ENCODE measurements around the gene DNPEP. TPM values are rescaled to one million over a fixed set of nuclear protein-coding genes. Genes with fewer than 3 reads are reported as not detected.

The DNPEP gene
- total and polyA plus RNA-seq, 2 donors (not counting 3 experiments of a cell fraction or from before 2014, with no cell fraction given) = 40.4 to 77.5 TPM

DNA sequence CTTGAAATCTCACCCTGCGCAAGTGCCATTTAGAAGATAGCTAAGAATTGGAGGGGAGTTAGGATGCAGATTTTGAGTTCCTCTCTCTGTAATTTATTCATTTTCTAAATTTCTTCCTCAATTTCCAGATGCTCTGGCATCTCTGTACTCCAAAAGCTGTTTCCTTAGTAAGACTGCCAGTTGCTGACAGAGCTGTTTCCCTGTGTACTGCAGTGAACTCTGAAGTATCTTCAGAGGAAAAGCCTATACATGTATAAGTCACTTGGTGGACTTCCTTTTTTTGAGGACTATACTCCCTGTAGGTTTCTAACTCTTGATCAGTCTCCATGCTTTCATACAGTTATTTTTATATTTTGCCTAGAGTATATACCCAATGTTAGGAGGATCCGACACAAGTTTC, 53.6 kb downstream of the DNPEP start:
- no peaks in the 10 kb centered on the region for H3K4me1 ChIP-seq (ENCODE audit: control insufficient read depth, extremely low read depth, insufficient read depth, low read length)
- no peaks in the 10 kb centered on the region for H3K36me3 ChIP-seq (ENCODE audit: control insufficient read depth in 2 of 2, extremely low read depth in 1 of 2, insufficient read depth in 2 of 2, low read length in 2 of 2)
- no peak for DNase-seq (ENCODE audit: low read depth, low spot score)
- TF ChIP-seq, protein P1, sequence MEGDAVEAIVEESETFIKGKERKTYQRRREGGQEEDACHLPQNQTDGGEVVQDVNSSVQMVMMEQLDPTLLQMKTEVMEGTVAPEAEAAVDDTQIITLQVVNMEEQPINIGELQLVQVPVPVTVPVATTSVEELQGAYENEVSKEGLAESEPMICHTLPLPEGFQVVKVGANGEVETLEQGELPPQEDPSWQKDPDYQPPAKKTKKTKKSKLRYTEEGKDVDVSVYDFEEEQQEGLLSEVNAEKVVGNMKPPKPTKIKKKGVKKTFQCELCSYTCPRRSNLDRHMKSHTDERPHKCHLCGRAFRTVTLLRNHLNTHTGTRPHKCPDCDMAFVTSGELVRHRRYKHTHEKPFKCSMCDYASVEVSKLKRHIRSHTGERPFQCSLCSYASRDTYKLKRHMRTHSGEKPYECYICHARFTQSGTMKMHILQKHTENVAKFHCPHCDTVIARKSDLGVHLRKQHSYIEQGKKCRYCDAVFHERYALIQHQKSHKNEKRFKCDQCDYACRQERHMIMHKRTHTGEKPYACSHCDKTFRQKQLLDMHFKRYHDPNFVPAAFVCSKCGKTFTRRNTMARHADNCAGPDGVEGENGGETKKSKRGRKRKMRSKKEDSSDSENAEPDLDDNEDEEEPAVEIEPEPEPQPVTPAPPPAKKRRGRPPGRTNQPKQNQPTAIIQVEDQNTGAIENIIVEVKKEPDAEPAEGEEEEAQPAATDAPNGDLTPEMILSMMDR (IDR thresholded peaks at IDR 0.05; ENCODE audit: extremely low read depth in 1 of 2, insufficient read depth in 1 of 2, low read depth in 1 of 2, low read length in 2 of 2) = no peak
- no peak for TF ChIP-seq MYC (IDR thresholded peaks at IDR 0.05; ENCODE audit: low read depth, low read length)
- no peak for TF ChIP-seq POLR2A (IDR thresholded peaks at IDR 0.05; ENCODE audit: low read depth, low read length)
- TF ChIP-seq GATA2 (IDR thresholded peaks at IDR 0.05; ENCODE audit: insufficient read depth, insufficient read length, low read depth, low read length) = no peak
- TF ChIP-seq, protein P2, sequence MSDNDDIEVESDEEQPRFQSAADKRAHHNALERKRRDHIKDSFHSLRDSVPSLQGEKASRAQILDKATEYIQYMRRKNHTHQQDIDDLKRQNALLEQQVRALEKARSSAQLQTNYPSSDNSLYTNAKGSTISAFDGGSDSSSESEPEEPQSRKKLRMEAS (IDR thresholded peaks at IDR 0.05; ENCODE audit: insufficient read depth, insufficient read length) = no peak
- no peak for TF ChIP-seq POLR2AphosphoS5 (IDR thresholded peaks at IDR 0.05; ENCODE audit: insufficient read depth, low read depth, low read length)
- TF ChIP-seq FOS (IDR thresholded peaks at IDR 0.05; ENCODE audit: borderline replicate concordance, insufficient read depth, low read length) = no peak
- TF ChIP-seq JUN (IDR thresholded peaks at IDR 0.05; ENCODE audit: borderline replicate concordance, insufficient read depth, insufficient read length, low read depth) = no peak
- H3K27ac ChIP-seq (ENCODE audit: insufficient read depth, low read depth, low read length) = no peak overlapping the region
- no peak overlapping the region for H3K9ac ChIP-seq (replicated peaks; ENCODE audit: extremely low read depth, insufficient read depth, low read length)
- no peak for FAIRE-seq
- H3K27me3 ChIP-seq (ENCODE audit: control insufficient read depth in 2 of 2, insufficient read depth in 2 of 2, low read length in 2 of 2) = peaks cover 18 to 24% of the 10 kb centered on the region in 2 experiments
- intact Hi-C loops (cut with micrococcal nuclease) = no loop called here
- dilution Hi-C loops (cut with MboI; ENCODE audit: extremely low pct_ligation_motif_present, low sequenced_read_pairs) = no loop called here
- no peaks in the 10 kb centered on the region for H3K9me1 ChIP-seq (replicated peaks; ENCODE audit: control insufficient read depth, extremely low read depth, insufficient read depth, low read length)
- no peaks in the 10 kb centered on the region for H3K79me2 ChIP-seq (ENCODE audit: control insufficient read depth, insufficient read depth, low read length)
- H2AFZ ChIP-seq (ENCODE audit: low read depth, low read length) = no peak overlapping the region
- ChIA-PET POLR2A (no interaction called here), CTCF (no interaction called here)
- BruUV-seq (replicated peaks) = no TSS peak
- no peaks in the 10 kb centered on the region for H3K9me3 ChIP-seq (replicated peaks; ENCODE audit: control insufficient read depth, insufficient read depth, low read length)
- H3K4me2 ChIP-seq (ENCODE audit: insufficient read depth, low read length) = no peak overlapping the region
- H3K4me3 ChIP-seq (replicated peaks in 1 of 3; ENCODE audit: insufficient read depth in 1 of 3, low read depth in 1 of 3, low read length in 3 of 3) = no peak overlapping the region
- no peaks in the 10 kb centered on the region for H4K20me1 ChIP-seq (replicated peaks; ENCODE audit: control insufficient read depth, extremely low read depth, insufficient read depth, low read length)
